Gastroesophageal sphincter (tissue), 4 donors: ENCODE measurements around the gene EFR3B. TPM values are rescaled to one million over a fixed set of nuclear protein-coding genes. Genes with fewer than 3 reads are reported as not detected.
A peak's percentile ranks its signal among the peaks of the same experiment; 100 is the strongest.

Experiments used
- ATAC-seq: fragments of 150-250 bp; one replicate; pipeline ENCODE4 v1.9.1; 2016; ENCODE audit warnings: mild to moderate bottlenecking, moderate library complexity
- H3K27ac ChIP-seq, 4 donors: fragments of 200-600 bp; sonication (generic) in 3 of 4; 1 replicate in 3 of 4; 2 replicates in 1 of 4; pipeline ENCODE4 v1.5.1; 2016 to 2019
- H3K27me3 ChIP-seq: fragments of 200-600 bp; sonication (generic); one replicate; pipeline ENCODE4 v1.5.1; 2019
- H3K36me3 ChIP-seq, 2 donors: fragments of 200-600 bp; sonication (generic); one replicate each; pipeline ENCODE4 v1.5.1; 2019; ENCODE audit warnings: control low read depth in 1 of 2
- H3K4me1 ChIP-seq, 3 donors: fragments of 200-600 bp; sonication (generic); 1 replicate in 2 of 3; 2 replicates in 1 of 3; pipeline ENCODE4 v1.5.1; 2016 to 2019; ENCODE audit warnings: control low read depth in 2 of 3
- H3K4me3 ChIP-seq, 2 donors: fragments of 200-600 bp; sonication (generic); one replicate each; pipeline ENCODE4 v1.5.1; 2019; ENCODE audit warnings: mild to moderate bottlenecking in 1 of 2, moderate library complexity in 1 of 2
- H3K9me3 ChIP-seq, 3 donors: fragments of 200-600 bp; sonication (generic); one replicate each; pipeline ENCODE4 v1.5.1; 2017 to 2019; ENCODE audit warnings: control low read depth in 2 of 3
- CTCF ChIP-seq, 4 experiments: fragments of 200-600 bp in 2 of 4; fragments of 450-650 bp in 2 of 4; sonication (generic) in 1 of 4; IDR thresholded peaks; one replicate each; pipeline ENCODE4 v1.5.1; 2017 to 2019; ENCODE audit warnings: antibody characterized with exemption in 4 of 4, mild to moderate bottlenecking in 2 of 4, moderate library complexity in 2 of 4
- EP300 ChIP-seq: sonication (generic); formaldehyde crosslinking; IDR thresholded peaks from one replicate; pipeline ENCODE4 v1.6.1; 2017; ENCODE audit warnings: antibody characterized with exemption, mild to moderate bottlenecking
- POLR2A ChIP-seq, 2 donors: fragments of 450-650 bp; IDR thresholded peaks; one replicate each; pipeline ENCODE4 v1.6.1; 2017; ENCODE audit warnings: antibody characterized with exemption in 2 of 2, mild to moderate bottlenecking in 2 of 2, moderate library complexity in 1 of 2
- POLR2AphosphoS5 ChIP-seq: sonication (generic); formaldehyde crosslinking; IDR thresholded peaks from one replicate; pipeline ENCODE4 v1.6.1; 2017; ENCODE audit warnings: antibody characterized with exemption
- WGBS, 2 donors: methylation state at CpG; one replicate each; pipeline ENCODE4 v1.1.5; 2018; ENCODE audit warnings: low coverage in 1 of 2; 5-methylcytosine and 5-hydroxymethylcytosine counted together
- total RNA-seq, 4 donors: library from RNA; depleted of rRNA; stranded (reverse); fragments of >200 nt; gene quantifications; one replicate each; pipeline ENCODE4 v1.1.0, GENCODE V29; 2016

EFR3B gene
- total RNA-seq, 4 donors from 2014 or later: 0.67 to 2.4 (median 1.5) TPM

- Histone ChIP-seq H3K4me1 (peaks cover 0 to 24% (median 3%) of the 10 kb centered on the region in 3 donors), H3K9me3 (no peaks in the 10 kb centered on the region), H3K4me3 (no peak overlapping the region), H3K27me3 (no peaks in the 10 kb centered on the region), H3K36me3 (no peaks in the 10 kb centered on the region), H3K27ac (no peak overlapping the region)
- TF ChIP-seq CTCF (IDR thresholded peaks at IDR 0.05) (no peak), POLR2A (IDR thresholded peaks at IDR 0.05) (no peak), EP300 (no peak), POLR2AphosphoS5 (no peak)
- ATAC-seq: no peak
- 86 to 94% methylated on average over 3 to 5 of the region's 9 CpGs for WGBS, 2 donors
Measured at GRCh38 chr2:25081237-25081790, 39.4 kb downstream of the EFR3B start.

- no peak for TF ChIP-seq EP300
- TF ChIP-seq POLR2A (IDR thresholded peaks at IDR 0.05): no peak
- TF ChIP-seq CTCF (IDR thresholded peaks at IDR 0.05): no peak
- TF ChIP-seq POLR2AphosphoS5: no peak
- H3K27ac ChIP-seq: no peak overlapping the region
- H3K36me3 ChIP-seq: no peaks in the 10 kb centered on the region
- no peak overlapping the region for H3K4me3 ChIP-seq
- peaks cover 0 to 24% (median 3%) of the 10 kb centered on the region in 3 donors for H3K4me1 ChIP-seq
- no peaks in the 10 kb centered on the region for H3K27me3 ChIP-seq
- no peaks in the 10 kb centered on the region for H3K9me3 ChIP-seq
- no CpG with 5 or more reads among the region's 6 CpGs for WGBS, 2 donors
- no peak for ATAC-seq
Measured at GRCh38 chr2:25082002-25082622, 40.2 kb downstream of the EFR3B start.

GRCh38 chr2:25085761-25086560, 44.1 kb downstream of the EFR3B start:
- Histone ChIP-seq H3K36me3 (no peaks in the 10 kb centered on the region), H3K4me3 (no peak overlapping the region), H3K9me3 (no peaks in the 10 kb centered on the region), H3K27me3 (no peaks in the 10 kb centered on the region), H3K4me1 (peaks cover 0 to 9% (median 0%) of the 10 kb centered on the region in 3 donors), H3K27ac (no peak overlapping the region)
- WGBS, 2 donors: 83 to 90% methylated on average over 4 of the region's 4 CpGs
- ATAC-seq: no peak
- no peak for TF ChIP-seq CTCF (IDR thresholded peaks at IDR 0.05)
- TF ChIP-seq POLR2AphosphoS5: no peak
- TF ChIP-seq POLR2A (IDR thresholded peaks at IDR 0.05): no peak
- TF ChIP-seq EP300: no peak

- Histone ChIP-seq H3K9me3 (no peaks in the 10 kb centered on the region), H3K36me3 (no peaks in the 10 kb centered on the region), H3K4me1 (no peaks in the 10 kb centered on the region), H3K27me3 (no peaks in the 10 kb centered on the region), H3K27ac (no peak overlapping the region), H3K4me3 (no peak overlapping the region)
- WGBS, 2 donors: 83 to 100% methylated on average over 1 of the region's 6 CpGs
- peak; percentile 22 for ATAC-seq
- TF ChIP-seq CTCF (IDR thresholded peaks at IDR 0.05) (no peak), POLR2AphosphoS5 (no peak), POLR2A (IDR thresholded peaks at IDR 0.05) (no peak), EP300 (no peak)
Measured at GRCh38 chr2:25088817-25089516, 47.1 kb downstream of the EFR3B start.
